GM23248 (cell line): ENCODE results near the gene HOXB8. TPM values are rescaled to one million over a fixed set of nuclear protein-coding genes. Genes with fewer than 3 reads are reported as not detected.

Experiments used
- DNase-seq: peaks from one replicate; pipeline ENCODE4 v3.0.0-alpha.2; 2015
- H2AFZ ChIP-seq: fragments of 200-600 bp; sonication (generic); 2 replicates; pipeline ENCODE4 v1.6.1; 2016; ENCODE audit warnings: antibody characterized with exemption
- H3F3A ChIP-seq: fragments of 200-600 bp; sonication (generic); 2 replicates; pipeline ENCODE4 v1.6.1; 2016; ENCODE audit warnings: mild to moderate bottlenecking, antibody characterized with exemption, mixed run types; ENCODE audit not compliant: insufficient read depth
- H3K27ac ChIP-seq: fragments of 200-600 bp; sonication (generic); 2 replicates; pipeline ENCODE4 v1.5.1; 2016; ENCODE audit warnings: mild to moderate bottlenecking
- H3K27me3 ChIP-seq: fragments of 200-600 bp; sonication (generic); replicated peaks from 2 replicates; pipeline ENCODE4 v1.6.1; 2016; ENCODE audit warnings: mild to moderate bottlenecking; ENCODE audit not compliant: insufficient read depth
- H3K36me3 ChIP-seq: fragments of 200-600 bp; sonication (generic); 2 replicates; pipeline ENCODE4 v1.6.1; 2016; ENCODE audit warnings: low read depth, mild to moderate bottlenecking
- H3K4me1 ChIP-seq: fragments of 200-600 bp; sonication (generic); 2 replicates; pipeline ENCODE4 v1.6.1; 2016; ENCODE audit warnings: mild to moderate bottlenecking; ENCODE audit not compliant: insufficient read depth
- H3K4me2 ChIP-seq: fragments of 200-600 bp; sonication (generic); one replicate; pipeline ENCODE4 v1.6.1; 2016; ENCODE audit warnings: mild to moderate bottlenecking; ENCODE audit not compliant: unreplicated experiment
- H3K4me3 ChIP-seq: fragments of 200-600 bp; sonication (generic); 2 replicates; pipeline ENCODE4 v1.5.1; 2016; ENCODE audit warnings: mild to moderate bottlenecking
- H3K79me2 ChIP-seq: fragments of 200-600 bp; sonication (generic); 2 replicates; pipeline ENCODE4 v1.6.1; 2016; ENCODE audit warnings: mild to moderate bottlenecking; ENCODE audit not compliant: insufficient read depth
- H3K9ac ChIP-seq: fragments of 200-600 bp; sonication (generic); 2 replicates; pipeline ENCODE4 v1.6.1; 2016; ENCODE audit warnings: mild to moderate bottlenecking
- H3K9me2 ChIP-seq: fragments of 200-600 bp; sonication (generic); 2 replicates; pipeline ENCODE4 v1.6.1; 2016; ENCODE audit warnings: mixed run types, mild to moderate bottlenecking, moderate library complexity; ENCODE audit not compliant: insufficient read depth
- H3K9me3 ChIP-seq: fragments of 200-600 bp; sonication (generic); one replicate; pipeline ENCODE4 v1.6.1; 2017; ENCODE audit warnings: low read depth
- H4K20me1 ChIP-seq: fragments of 200-600 bp; sonication (generic); 2 replicates; pipeline ENCODE4 v1.6.0; 2016; ENCODE audit not compliant: insufficient read depth
- EZH2 ChIP-seq: fragments of 200-600 bp; sonication (generic); IDR thresholded peaks from 2 replicates; pipeline ENCODE4 v1.6.1; 2018; ENCODE audit warnings: antibody characterized with exemption, mild to moderate bottlenecking; ENCODE audit not compliant: insufficient read depth, poor library complexity, severe bottlenecking
- EZH2phosphoT487 ChIP-seq: fragments of 200-600 bp; sonication (generic); IDR thresholded peaks from 2 replicates; pipeline ENCODE4 v1.6.1; 2018; ENCODE audit warnings: antibody characterized with exemption, moderate library complexity, mild to moderate bottlenecking, low read depth; ENCODE audit not compliant: insufficient read depth
- WGBS, 2 experiments: methylation state at CpG; one replicate each; pipeline ENCODE4 v1.1.6; 2015 to 2017; ENCODE audit warnings: low lambda C conversion rate in 2 of 2, low coverage in 1 of 2; ENCODE audit errors: missing lambda C conversion rate in 2 of 2; 5-methylcytosine and 5-hydroxymethylcytosine counted together
- in situ Hi-C: fragments of 300-500 bp; cut with MboI; formaldehyde crosslinking; loops from 2 replicates; pipeline ENCODE4 v1.15.0; 2020
- polyA plus RNA-seq: library from polyadenylated mRNA; unstranded; fragments of >200 nt; fragmentation: Nextera tagmentation; extraction: Ambion mirVana; gene quantifications from 2 replicates; pipeline ENCODE4 v1.2.1, GENCODE V29; 2016
- total RNA-seq: library from RNA; depleted of rRNA; stranded (reverse); fragments of >200 nt; shearing (Covaris generic); gene quantifications from 2 replicates; pipeline ENCODE4 v1.2.3, GENCODE V29; 2014

Gene HOXB8
- total and polyA plus RNA-seq, 2 experiments from 2014 or later, result not detected

DNA sequence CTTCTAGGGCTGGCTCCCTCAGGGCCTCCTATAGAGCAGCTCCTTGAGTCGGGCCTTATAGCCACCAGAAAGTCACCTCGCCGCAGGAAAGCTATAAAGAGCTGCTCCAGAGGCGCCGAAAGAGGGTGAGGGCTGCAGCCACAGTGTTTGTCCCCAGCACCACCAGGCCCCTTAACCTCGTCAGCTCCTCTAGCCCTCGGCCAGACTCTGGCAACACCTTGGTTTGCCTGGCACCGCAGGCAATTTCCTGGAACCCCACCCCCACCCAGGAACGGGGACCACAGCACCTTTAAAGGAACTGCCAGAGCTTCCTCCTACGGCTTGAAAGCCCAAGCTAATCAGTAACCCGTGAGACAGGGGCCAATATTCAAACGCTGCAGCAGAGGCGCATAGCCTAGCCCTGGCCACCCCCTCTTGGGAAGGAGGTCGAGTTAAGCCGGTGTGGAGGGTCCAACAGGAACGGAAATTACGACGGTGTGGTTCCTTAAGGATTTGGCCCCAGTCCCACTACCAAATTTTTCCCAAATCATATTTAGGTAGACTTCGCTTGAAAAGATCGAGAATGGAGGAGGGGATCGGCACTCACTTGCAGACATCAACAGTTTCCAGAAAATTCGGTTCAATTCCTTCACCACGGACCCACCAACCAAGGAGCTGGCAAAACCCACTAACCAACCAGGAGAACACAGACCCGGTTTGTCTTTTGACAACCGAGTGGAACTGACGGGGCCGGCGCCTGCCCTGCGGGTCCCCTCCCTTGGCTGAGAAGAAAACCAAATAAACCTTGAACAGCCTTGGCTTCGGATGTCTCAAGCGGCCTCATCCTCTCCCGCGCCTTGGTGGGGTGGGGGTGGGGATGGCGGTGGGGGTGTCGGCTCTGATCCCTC is 13.3 kb downstream of the HOXB8 start:
- Histone ChIP-seq H3K27ac (no peak overlapping the region), H3K9ac (peak overlapping the region; percentile 70; the same call in 1 of the 2 replicates), H3K9me2 (no peaks in the 10 kb centered on the region), H3K4me2 (peak overlapping the region; percentile 93), H4K20me1 (no peaks in the 10 kb centered on the region), H3K4me1 (0 out of 2 replicates have a peak, but pooled peaks cover 3% of the 10 kb centered on the region), H3K36me3 (no peaks in the 10 kb centered on the region), H3K9me3 (no peaks in the 10 kb centered on the region), H3F3A (0 out of 2 replicates have a peak, but pooled peaks cover 8% of the 10 kb centered on the region), H3K4me3 (peak overlapping the region; percentile 77), H3K27me3 (0 out of 2 replicates have a peak, but pooled peaks cover 2% of the 10 kb centered on the region), H3K79me2 (peaks cover 59% of the 10 kb centered on the region), H2AFZ (peak overlapping the region; percentile 87)
- TF ChIP-seq EZH2phosphoT487 (no peak), EZH2 (no peak)
- WGBS, 2 experiments, result 32 to 35% methylated on average over 33 to 35 of the region's 35 CpGs
- in situ Hi-C loops, result no loop called here
- no peak for DNase-seq

DNA sequence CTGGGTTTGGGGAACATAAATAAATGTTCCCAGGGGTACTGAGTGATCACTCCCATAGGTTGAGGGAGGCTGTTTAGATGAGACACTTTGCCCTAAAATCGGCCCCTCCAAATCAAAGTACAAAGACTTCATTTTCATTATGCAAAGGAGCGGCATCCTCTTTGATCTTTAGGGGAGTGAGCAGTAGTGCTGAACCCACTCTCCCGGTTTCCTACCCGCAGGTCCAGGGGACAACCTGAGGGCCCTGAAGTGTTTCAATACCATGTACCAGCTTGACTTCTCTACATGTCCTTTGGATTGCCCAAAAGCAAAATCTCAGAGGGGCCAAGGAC is 13.9 kb downstream of the HOXB8 start:
- no peak for TF ChIP-seq EZH2
- Histone ChIP-seq H3K79me2 (peaks cover 64% of the 10 kb centered on the region), H3K9me2 (no peaks in the 10 kb centered on the region), H2AFZ (no peak overlapping the region), H3K27ac (no peak overlapping the region), H3K4me2 (no peak overlapping the region), H3K4me1 (0 out of 2 replicates have a peak, but pooled peaks cover 3% of the 10 kb centered on the region), H3K9ac (no peak overlapping the region), H3K9me3 (no peaks in the 10 kb centered on the region), H3K27me3 (0 out of 2 replicates have a peak, but pooled peaks cover 2% of the 10 kb centered on the region), H3K36me3 (no peaks in the 10 kb centered on the region), H3K4me3 (no peak overlapping the region), H4K20me1 (no peaks in the 10 kb centered on the region), H3F3A (0 out of 2 replicates have a peak, but pooled peaks cover 8% of the 10 kb centered on the region)
- in situ Hi-C loops, result no loop called here
- DNase-seq, result no peak
- WGBS, 2 experiments, result 91 to 92% methylated on average over 4 of the region's 4 CpGs

DNA sequence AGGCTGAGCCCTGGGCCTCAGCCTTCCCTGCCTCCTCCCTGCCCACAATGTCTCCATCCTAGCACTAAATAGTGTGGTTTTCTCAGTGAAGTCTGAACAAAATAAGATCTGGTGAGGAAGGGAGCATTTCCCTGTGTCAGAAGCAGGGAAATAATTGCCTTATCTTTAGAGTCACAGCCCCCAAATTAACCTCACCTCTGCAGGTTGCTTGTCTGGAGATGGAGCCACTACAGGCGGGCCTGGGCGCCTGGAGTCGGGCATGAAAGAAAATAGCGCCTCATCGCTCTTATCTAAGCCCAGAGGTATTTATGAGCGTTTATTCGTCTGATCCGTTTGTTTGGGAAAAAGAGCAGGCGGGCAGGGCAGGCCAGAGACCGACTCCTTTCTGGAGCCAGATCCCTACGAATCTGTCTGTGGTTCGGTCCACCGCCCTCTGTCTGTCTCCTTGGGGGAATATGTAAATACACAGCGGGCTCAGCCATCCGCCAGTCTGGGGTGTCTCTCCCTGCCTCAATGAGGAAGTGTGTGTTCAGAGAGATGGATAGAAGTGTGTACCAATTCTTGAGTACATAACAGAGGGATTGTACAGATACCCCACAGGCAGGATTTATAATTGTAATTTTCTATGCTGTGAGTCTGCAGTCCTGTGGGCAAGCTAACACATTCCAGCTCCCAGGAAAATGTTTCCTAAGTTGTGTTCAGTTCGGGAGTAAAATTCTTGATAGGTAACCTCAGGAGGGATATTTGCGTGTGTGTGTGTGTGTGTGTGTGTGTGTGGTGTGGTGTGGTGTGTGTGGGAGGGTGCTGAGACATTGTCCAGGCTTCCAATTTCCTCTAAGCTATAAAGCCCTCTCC is 14.6 kb downstream of the HOXB8 start:
- Histone ChIP-seq H3K4me3 (no peak overlapping the region), H3K79me2 (peaks cover 64% of the 10 kb centered on the region), H2AFZ (no peak overlapping the region), H3K4me2 (no peak overlapping the region), H3K27me3 (0 out of 2 replicates have a peak, but pooled peaks cover 2% of the 10 kb centered on the region), H3F3A (0 out of 2 replicates have a peak, but pooled peaks cover 8% of the 10 kb centered on the region), H3K36me3 (no peaks in the 10 kb centered on the region), H3K9me3 (no peaks in the 10 kb centered on the region), H4K20me1 (no peaks in the 10 kb centered on the region), H3K27ac (no peak overlapping the region), H3K4me1 (0 out of 2 replicates have a peak, but pooled peaks cover 3% of the 10 kb centered on the region), H3K9me2 (no peaks in the 10 kb centered on the region), H3K9ac (no peak overlapping the region)
- no peak for DNase-seq
- TF ChIP-seq EZH2phosphoT487 (no peak), EZH2 (no peak)
- WGBS, 2 experiments, result 86 to 90% methylated on average over 17 of the region's 17 CpGs
- in situ Hi-C loops, result no loop called here

DNA sequence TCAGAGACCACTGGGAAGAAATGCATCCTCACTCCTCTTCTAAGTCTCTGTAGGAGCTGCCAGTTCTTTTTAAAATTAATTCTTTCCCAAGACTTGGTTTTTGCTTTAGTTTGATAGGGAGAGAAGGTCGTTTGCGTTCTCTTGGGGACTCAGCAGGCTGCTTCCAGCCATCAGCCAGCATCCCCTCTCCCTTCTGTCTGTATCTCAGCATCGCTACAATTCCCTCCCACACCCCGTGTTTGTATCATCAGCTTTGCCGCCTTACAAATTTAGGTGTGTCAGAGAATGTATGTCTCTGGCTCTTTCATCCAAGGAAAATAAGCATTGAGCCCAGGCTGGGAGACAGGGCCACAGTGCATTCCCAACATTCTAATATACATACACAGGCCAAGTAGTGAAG is 15.7 kb downstream of the HOXB8 start:
- H2AFZ ChIP-seq, result no peak overlapping the region
- peaks cover 64% of the 10 kb centered on the region for H3K79me2 ChIP-seq
- no peak overlapping the region for H3K9ac ChIP-seq
- H3F3A ChIP-seq, result 0 out of 2 replicates have a peak, but pooled peaks cover 4% of the 10 kb centered on the region
- H4K20me1 ChIP-seq, result no peaks in the 10 kb centered on the region
- 0 out of 2 replicates have a peak, but pooled peaks cover 3% of the 10 kb centered on the region for H3K4me1 ChIP-seq
- H3K27ac ChIP-seq, result no peak overlapping the region
- no peaks in the 10 kb centered on the region for H3K9me3 ChIP-seq
- in situ Hi-C loops, result no loop called here
- no peak for DNase-seq
- no peak overlapping the region for H3K4me2 ChIP-seq
- no peak for TF ChIP-seq EZH2
- no peak for TF ChIP-seq EZH2phosphoT487
- no peaks in the 10 kb centered on the region for H3K9me2 ChIP-seq
- 86 to 87% methylated on average over 5 of the region's 5 CpGs for WGBS, 2 experiments
- no peaks in the 10 kb centered on the region for H3K36me3 ChIP-seq
- no peak overlapping the region for H3K4me3 ChIP-seq
- 0 out of 2 replicates have a peak, but pooled peaks cover 2% of the 10 kb centered on the region for H3K27me3 ChIP-seq
